PC-3 (cell line): Measurements from ENCODE around the gene DLGAP1. TPM values are rescaled to one million over a fixed set of nuclear protein-coding genes. Genes with fewer than 3 reads are reported as not detected.

Experiments
- ATAC-seq: fragments of 200-7000 bp; cut with Tn5 transposase; 2 replicates; pipeline ENCODE4 v1.9.1; 2020; ENCODE audit warnings: mild to moderate bottlenecking, moderate library complexity
- BruUV-seq: library from RNA; stranded (reverse); fragments of 400-500 nt; replicated peaks from 2 replicates; lab custom pipeline; 2021; lab: Mats Ljungman, UMichigan
- CTCF ChIA-PET: fragments of 300-600 bp; sonication (Branson Sonifier 250); formaldehyde crosslinking; loops from one replicate; lab custom pipeline; 2022; ENCODE audit warnings: antibody characterized with exemption; lab: Charles Lee
- POLR2A ChIA-PET: fragments of 300-600 bp; sonication (Branson Sonifier 250); formaldehyde crosslinking; loops from one replicate; lab custom pipeline; 2022; ENCODE audit warnings: antibody characterized with exemption; ENCODE audit not compliant: unreplicated experiment; lab: Charles Lee
- DNase-seq: peaks from one replicate; pipeline ENCODE4 v3.0.0-alpha.2; 2015
- H2AFZ ChIP-seq: fragments of 300-600 bp; sonication (generic); 2 replicates; pipeline ENCODE4 v1.6.0; 2016; ENCODE audit warnings: antibody characterized with exemption, low read length
- H3F3A ChIP-seq: fragments of 300-600 bp; sonication (generic); one replicate; pipeline ENCODE4 v1.6.0; 2017; ENCODE audit warnings: antibody characterized with exemption, low read length, control low read depth, mild to moderate bottlenecking; ENCODE audit not compliant: unreplicated experiment
- H3K27ac ChIP-seq: fragments of 300-600 bp; sonication (generic); 2 replicates; pipeline ENCODE4 v1.5.1; 2016; ENCODE audit warnings: mild to moderate bottlenecking, low read length
- H3K27me3 ChIP-seq: fragments of 300-600 bp; sonication (generic); 2 replicates; pipeline ENCODE4 v1.6.1; 2016; ENCODE audit warnings: low read length, mixed read lengths
- H3K36me3 ChIP-seq: fragments of 300-600 bp; sonication (generic); 2 replicates; pipeline ENCODE4 v1.6.1; 2016; ENCODE audit warnings: low read depth, mixed run types, low read length, mixed read lengths
- H3K4me1 ChIP-seq: fragments of 300-600 bp; sonication (generic); 2 replicates; pipeline ENCODE4 v1.5.1; 2016; ENCODE audit warnings: low read length; ENCODE audit not compliant: insufficient read depth
- H3K4me2 ChIP-seq: fragments of 300-600 bp; sonication (generic); 2 replicates; pipeline ENCODE4 v1.6.0; 2016; ENCODE audit warnings: low read length
- H3K4me3 ChIP-seq: fragments of 300-600 bp; sonication (generic); 2 replicates; pipeline ENCODE4 v1.5.1; 2016; ENCODE audit warnings: mild to moderate bottlenecking, low read length, mixed read lengths
- H3K79me2 ChIP-seq: fragments of 300-600 bp; sonication (generic); 2 replicates; pipeline ENCODE4 v1.6.1; 2017; ENCODE audit warnings: low read length, mixed read lengths
- H3K9ac ChIP-seq: fragments of 300-600 bp; sonication (generic); 2 replicates; pipeline ENCODE4 v1.6.0; 2016; ENCODE audit warnings: mild to moderate bottlenecking, low read length
- H3K9me2 ChIP-seq: fragments of 300-600 bp; sonication (generic); replicated peaks from 2 replicates; pipeline ENCODE4 v1.6.1; 2016; ENCODE audit warnings: mixed run types, low read length, mixed read lengths
- H3K9me3 ChIP-seq: fragments of 300-600 bp; sonication (generic); 2 replicates; pipeline ENCODE4 v1.6.1; 2016; ENCODE audit warnings: low read length, mixed read lengths
- H4K20me1 ChIP-seq: fragments of 300-600 bp; sonication (generic); 2 replicates; pipeline ENCODE4 v1.6.1; 2016; ENCODE audit warnings: low read length, mixed read lengths
- CTCF ChIP-seq: fragments of 300-600 bp; sonication (generic); conservative IDR thresholded peaks from 2 replicates; pipeline ENCODE4 v1.5.1; 2017; ENCODE audit warnings: antibody characterized with exemption, low read depth, mild to moderate bottlenecking, low read length
- EZH2 ChIP-seq: fragments of 300-600 bp; sonication (generic); IDR thresholded peaks from one replicate; pipeline ENCODE4 v1.6.1; 2017; ENCODE audit warnings: antibody characterized with exemption, mild to moderate bottlenecking, low read length; ENCODE audit not compliant: unreplicated experiment
- EZH2phosphoT487 ChIP-seq: fragments of 300-600 bp; sonication (generic); IDR thresholded peaks from 2 replicates; pipeline ENCODE4 v1.6.1; 2018; ENCODE audit warnings: mild to moderate bottlenecking, antibody characterized with exemption, low read length, borderline replicate concordance
- intact Hi-C: fragments of 100-400 bp; cut with micrococcal nuclease; formaldehyde crosslinking; loops from 2 replicates; pipeline ENCODE4 v1.9.0; 2023
- total RNA-seq: library from RNA; depleted of rRNA; stranded (reverse); fragments of >200 nt; gene quantifications from 2 replicates; pipeline ENCODE4 v1.2.3, GENCODE V29; 2014

The DLGAP1 gene
- total RNA-seq, 1 experiment from 2014 or later = not detected

- intact Hi-C loops = no loop called here
- Histone ChIP-seq H2AFZ (no peak overlapping the region), H3K9me2 (no peaks in the 10 kb centered on the region), H3K9me3 (no peaks in the 10 kb centered on the region), H3K36me3 (no peaks in the 10 kb centered on the region), H3F3A (no peaks in the 10 kb centered on the region), H3K4me2 (no peak overlapping the region), H3K27ac (no peak overlapping the region), H3K4me3 (no peak overlapping the region), H3K9ac (no peak overlapping the region), H3K4me1 (no peaks in the 10 kb centered on the region), H3K27me3 (peaks cover 15% of the 10 kb centered on the region), H3K79me2 (no peaks in the 10 kb centered on the region), H4K20me1 (no peaks in the 10 kb centered on the region)
- ChIA-PET CTCF (no interaction called here), POLR2A (no interaction called here)
- TF ChIP-seq CTCF (no peak), EZH2phosphoT487 (no peak), EZH2 (no peak)
- BruUV-seq = no TSS peak
- DNase-seq = no peak
- no peak for ATAC-seq
Measured at GRCh38 chr18:3706279-3707097, 748.6 kb downstream of the DLGAP1 start.

GRCh38 chr18:3704556-3705344, 750.4 kb downstream of the DLGAP1 start:
- Histone ChIP-seq H3F3A (no peaks in the 10 kb centered on the region), H3K4me1 (no peaks in the 10 kb centered on the region), H3K9me3 (no peaks in the 10 kb centered on the region), H4K20me1 (no peaks in the 10 kb centered on the region), H3K9ac (no peak overlapping the region), H3K36me3 (no peaks in the 10 kb centered on the region), H3K4me3 (no peak overlapping the region), H3K4me2 (no peak overlapping the region), H3K79me2 (no peaks in the 10 kb centered on the region), H3K9me2 (no peaks in the 10 kb centered on the region), H3K27me3 (peaks cover 21% of the 10 kb centered on the region), H3K27ac (no peak overlapping the region), H2AFZ (no peak overlapping the region)
- BruUV-seq = no TSS peak
- ATAC-seq (no peak), DNase-seq (no peak)
- ChIA-PET POLR2A (no interaction called here), CTCF (no interaction called here)
- intact Hi-C loops = no loop called here
- TF ChIP-seq EZH2 (no peak), EZH2phosphoT487 (no peak), CTCF (no peak)
